ENCODE measurements around the gene KLHL7.

- TF ChIP-seq POLR2A (IDR thresholded peaks at IDR 0.05) (no peak), POLR2AphosphoS5 (IDR thresholded peaks at IDR 0.05) (no peak), CTCF (IDR thresholded peaks at IDR 0.05) (no peak), EP300 (IDR thresholded peaks at IDR 0.05) (no peak)
These were observed 12.3 kb downstream of the KLHL7 start for GRCh38 chr7:23117841-23118240.

Data from gastroesophageal sphincter (tissue), 3 donors.